Measurements from ENCODE around the gene ANKRD13B.

ANKRD13B gene

DNA sequence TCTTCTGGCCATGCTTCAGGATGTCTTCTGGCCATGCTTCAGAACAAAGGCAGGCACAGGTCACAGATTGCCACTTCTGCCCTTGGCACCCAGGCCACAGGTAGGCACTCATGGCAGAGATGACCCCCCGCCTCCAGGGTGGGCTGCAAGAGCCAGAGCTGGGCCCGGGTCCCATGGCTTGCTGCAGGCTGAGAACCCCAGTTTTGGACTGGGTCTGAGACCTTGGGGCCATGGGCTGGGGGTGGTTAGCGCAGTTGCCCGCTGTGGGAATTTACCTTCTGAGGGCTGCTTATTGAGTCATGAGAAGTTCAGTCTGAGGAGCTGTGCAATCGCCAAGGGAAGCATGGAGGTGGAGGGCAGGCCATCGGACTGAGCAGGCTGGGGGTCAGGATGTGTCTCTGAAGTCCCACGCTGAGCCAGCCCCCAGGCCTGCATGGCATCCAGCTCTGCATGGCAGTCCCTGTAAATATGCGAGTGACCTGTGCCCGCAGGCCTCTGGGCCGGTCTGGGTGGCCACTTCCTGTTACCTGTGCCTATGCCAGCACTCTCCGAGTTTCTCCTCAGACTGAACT is 1.7 kb downstream of the ANKRD13B start:
- TF ChIP-seq, protein P1, sequence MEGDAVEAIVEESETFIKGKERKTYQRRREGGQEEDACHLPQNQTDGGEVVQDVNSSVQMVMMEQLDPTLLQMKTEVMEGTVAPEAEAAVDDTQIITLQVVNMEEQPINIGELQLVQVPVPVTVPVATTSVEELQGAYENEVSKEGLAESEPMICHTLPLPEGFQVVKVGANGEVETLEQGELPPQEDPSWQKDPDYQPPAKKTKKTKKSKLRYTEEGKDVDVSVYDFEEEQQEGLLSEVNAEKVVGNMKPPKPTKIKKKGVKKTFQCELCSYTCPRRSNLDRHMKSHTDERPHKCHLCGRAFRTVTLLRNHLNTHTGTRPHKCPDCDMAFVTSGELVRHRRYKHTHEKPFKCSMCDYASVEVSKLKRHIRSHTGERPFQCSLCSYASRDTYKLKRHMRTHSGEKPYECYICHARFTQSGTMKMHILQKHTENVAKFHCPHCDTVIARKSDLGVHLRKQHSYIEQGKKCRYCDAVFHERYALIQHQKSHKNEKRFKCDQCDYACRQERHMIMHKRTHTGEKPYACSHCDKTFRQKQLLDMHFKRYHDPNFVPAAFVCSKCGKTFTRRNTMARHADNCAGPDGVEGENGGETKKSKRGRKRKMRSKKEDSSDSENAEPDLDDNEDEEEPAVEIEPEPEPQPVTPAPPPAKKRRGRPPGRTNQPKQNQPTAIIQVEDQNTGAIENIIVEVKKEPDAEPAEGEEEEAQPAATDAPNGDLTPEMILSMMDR (IDR thresholded peaks at IDR 0.05; ENCODE audit: borderline replicate concordance, insufficient read depth, low read depth, low read length), result no peak
- no peak overlapping the region for H3K4me3 ChIP-seq (ENCODE audit: low read depth, low read length)

DNA sequence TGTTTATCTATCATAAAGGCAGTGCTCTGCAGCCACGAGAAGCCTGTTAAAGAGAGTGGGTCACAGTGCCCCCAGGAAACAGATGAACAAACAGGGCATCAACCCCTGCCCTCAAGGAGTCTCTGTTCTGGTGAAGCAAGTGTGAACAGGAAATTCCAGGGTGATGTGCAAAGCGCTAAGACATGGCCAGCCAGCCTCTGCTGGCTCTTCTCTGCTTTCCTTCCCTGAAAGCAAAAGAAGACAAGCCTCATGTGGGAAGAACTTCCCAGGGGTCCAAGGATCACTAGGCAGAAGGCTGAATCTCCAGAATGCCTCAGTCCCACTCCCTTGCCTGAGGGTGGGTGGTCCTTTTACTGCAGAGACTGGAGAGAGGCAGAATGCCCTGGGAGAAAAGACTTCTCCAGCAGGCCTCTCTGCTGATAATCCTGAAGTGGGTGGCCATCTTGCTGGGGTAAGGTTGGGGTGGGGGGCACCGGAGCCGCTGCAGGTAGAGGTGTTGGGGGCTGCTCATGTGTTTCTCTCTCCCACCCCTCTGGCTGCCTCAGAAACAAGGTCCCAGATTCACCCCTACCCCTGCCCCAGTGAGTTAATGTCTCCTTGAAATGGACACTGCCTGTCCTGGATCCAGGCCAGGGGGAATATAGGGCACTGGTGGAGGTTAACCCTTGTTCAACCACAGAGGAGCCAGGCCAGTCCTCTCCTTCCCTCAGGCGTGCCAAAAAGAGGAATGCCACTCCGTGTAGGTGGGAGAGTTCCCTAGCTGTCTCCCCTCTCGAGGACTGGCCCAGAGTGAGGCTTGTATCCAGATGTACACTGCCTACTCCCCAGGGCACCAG is 2.4 kb downstream of the ANKRD13B start:
- H3K4me3 ChIP-seq (ENCODE audit: low read depth, low read length), result no peak overlapping the region
- TF ChIP-seq, protein P1 (IDR thresholded peaks at IDR 0.05; ENCODE audit: borderline replicate concordance, insufficient read depth, low read depth, low read length), result no peak

DNA sequence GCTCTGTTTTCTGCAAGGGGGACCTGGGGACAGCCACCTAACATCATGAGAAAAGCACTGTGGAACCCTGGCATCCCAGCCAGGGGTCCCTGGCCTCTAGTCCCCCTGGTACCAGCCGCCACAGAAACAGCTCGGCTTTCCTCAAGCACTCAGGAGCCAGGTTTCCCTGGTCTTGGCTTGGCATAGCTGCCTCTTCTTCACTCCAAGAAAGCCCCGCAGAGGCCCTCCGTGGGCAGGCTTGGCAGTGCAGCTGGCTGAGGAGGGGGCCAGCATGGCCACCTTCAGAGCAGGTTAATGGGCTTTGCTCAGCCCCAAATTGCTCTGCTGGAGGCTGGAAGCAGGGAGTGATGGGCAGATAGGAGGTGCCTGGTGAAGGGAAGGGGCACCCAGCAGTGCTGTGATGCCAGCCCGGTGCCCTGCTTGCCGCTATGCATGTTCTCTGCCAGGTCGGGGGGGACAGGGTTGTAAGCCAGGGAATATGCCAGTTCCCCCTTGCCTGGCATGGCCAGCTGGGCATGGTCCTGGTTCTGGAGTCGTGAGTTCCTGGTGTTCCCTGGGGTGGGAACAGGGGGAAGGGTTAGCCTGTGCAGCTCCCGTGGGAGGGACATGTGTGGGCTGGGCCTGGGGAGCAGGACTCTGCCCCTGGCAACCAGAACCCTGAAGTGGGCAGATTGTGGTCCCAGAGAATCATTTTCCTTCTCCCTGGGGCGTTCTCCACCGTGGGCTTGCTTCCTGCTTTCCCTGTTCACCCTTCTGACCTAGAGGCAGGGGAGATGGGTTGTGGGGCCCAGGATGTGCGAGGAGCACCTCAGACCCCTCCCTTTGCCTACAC is 3.2 kb downstream of the ANKRD13B start:
- no peak overlapping the region for H3K4me3 ChIP-seq (ENCODE audit: low read depth, low read length)
- TF ChIP-seq, protein P1 (IDR thresholded peaks at IDR 0.05; ENCODE audit: borderline replicate concordance, insufficient read depth, low read depth, low read length), result no peak

DNA sequence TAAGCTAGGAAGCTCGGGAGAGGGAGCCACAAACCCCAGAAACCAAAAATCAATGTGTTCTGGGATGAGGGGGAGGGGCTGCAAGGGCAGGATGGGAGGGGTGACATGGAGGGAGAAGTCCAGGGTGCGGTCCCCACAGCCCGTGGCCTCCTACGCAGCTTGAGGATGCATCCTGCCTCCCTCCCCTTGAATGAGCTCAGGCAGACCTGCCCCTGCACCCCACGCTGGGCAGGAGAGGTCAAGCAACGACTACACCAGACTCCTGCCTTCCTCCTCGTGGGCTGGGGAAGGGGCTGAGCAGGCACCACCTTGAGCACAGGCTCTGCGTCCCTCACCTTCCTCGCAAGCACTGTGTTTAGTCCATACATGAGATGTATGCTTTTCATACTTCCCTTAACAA is 3.9 kb downstream of the ANKRD13B start:
- no peak overlapping the region for H3K4me3 ChIP-seq (ENCODE audit: low read depth, low read length)
- TF ChIP-seq, protein P1 (IDR thresholded peaks at IDR 0.05; ENCODE audit: borderline replicate concordance, insufficient read depth, low read depth, low read length), result no peak

DNA sequence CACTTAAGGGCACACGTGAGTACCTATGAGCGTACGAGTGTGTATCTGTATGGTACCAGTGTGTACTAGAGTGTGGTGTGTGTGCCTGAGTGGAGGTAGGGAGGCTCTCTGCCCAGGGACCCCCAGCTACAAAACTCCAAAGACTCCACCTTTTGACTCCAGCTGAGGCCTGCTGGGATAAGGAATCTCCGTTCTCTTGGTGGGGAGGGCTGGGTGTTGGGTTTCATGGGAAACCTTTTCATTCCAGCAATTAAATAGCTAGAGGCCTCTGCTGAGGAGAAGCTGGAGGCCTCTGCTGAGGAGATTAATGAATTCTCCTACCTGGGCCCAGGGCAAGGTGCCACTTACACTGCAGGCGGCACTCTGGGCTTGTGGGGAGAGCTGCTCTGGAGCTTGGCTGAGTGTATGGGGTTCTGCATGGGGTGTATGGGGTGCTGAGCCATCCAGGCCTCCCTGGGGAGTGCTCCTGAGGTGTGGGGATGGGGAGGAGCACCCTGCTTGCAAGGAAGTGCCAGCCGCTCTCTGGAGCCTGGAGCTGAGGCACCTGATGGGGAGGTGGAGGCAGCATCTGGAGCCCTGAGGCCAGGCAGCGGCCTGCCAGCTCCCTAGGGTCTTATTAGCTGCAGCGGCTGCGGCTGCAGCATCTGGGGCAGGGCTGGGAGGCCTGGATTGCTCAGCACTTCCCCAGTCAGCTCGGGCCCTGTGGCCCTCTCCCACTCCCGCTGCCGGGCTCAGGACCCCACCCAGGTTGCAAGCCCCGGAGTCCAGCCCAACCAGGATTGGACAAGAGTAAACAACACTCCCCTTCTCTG is 4.6 kb downstream of the ANKRD13B start:
- TF ChIP-seq, protein P1 (IDR thresholded peaks at IDR 0.05; ENCODE audit: borderline replicate concordance, insufficient read depth, low read depth, low read length), result no peak
- no peak overlapping the region for H3K4me3 ChIP-seq (ENCODE audit: low read depth, low read length)

DNA sequence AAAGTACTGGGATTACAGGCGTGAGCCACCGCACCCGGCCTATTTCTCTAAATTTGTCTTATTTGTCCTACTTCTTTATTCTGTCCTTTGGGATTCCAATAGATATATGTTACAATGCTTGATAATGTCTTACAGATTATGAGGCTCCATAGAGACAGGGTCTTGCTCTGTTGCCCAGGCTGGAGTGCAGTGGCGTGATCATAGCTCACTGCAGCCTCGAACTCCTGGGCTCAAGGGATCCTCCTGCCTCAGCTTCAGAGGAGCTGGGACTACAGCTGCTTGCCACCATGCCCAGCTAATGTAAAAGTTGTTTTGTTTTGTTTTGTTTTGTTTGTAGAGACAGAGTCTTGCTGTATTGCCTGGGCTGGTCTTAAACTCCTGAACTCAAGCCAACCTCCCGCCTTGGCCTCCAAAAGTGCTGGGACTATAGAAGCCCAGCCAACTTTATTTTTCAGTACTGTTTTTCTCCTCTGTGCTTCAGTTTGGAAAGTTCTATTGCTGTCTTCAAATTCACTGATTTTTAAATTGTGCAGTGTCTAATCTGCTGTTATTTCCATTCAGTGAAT is 10.3 kb downstream of the ANKRD13B start:
- TF ChIP-seq, protein P1 (IDR thresholded peaks at IDR 0.05; ENCODE audit: borderline replicate concordance, insufficient read depth, low read depth, low read length), result no peak

More for the DNA sequence above, 10.3 kb downstream of the ANKRD13B start:
- H3K4me3 ChIP-seq (ENCODE audit: low read depth, low read length), result no peak overlapping the region
